ENCODE results near the gene SLC4A2. TPM values are rescaled to one million over a fixed set of nuclear protein-coding genes. Genes with fewer than 3 reads are reported as not detected.

The SLC4A2 gene
- total and polyA plus RNA-seq, 7 experiments from 2014 or later = 7.9 to 125 (median 57.2) TPM

- no peaks in the 10 kb centered on the region for H3K9me3 ChIP-seq (ENCODE audit: control insufficient read depth in 2 of 3, low read length in 3 of 3)
- peak within 1 kb of the TSS; percentile 68 for H3K4me3 ChIP-seq (ENCODE audit: low read length)
- H3K36me3 Mint-ChIP-seq = peaks cover 0 to 1% (median 0%) of the 10 kb centered on the region in 5 donors
- no peaks in the 10 kb centered on the region for H3K27me3 ChIP-seq (ENCODE audit: control insufficient read depth in 2 of 2, insufficient read depth in 2 of 2, low read length in 2 of 2)
- H3K4me3 Mint-ChIP-seq = peak within 1 kb of the TSS; percentile 87 to 97 (median 92)
- H3K27me3 Mint-ChIP-seq = peaks cover 0 to 14% (median 0%) of the 10 kb centered on the region in 5 donors
- DNase-seq = peak; percentile 41 to 75 (median 50)
- peak; percentile 23 for ATAC-seq
- ChIA-PET CTCF (interaction anchor here (1.1 to 3.4 kb wide), 3 partner anchors 24 to 113 kb away, joined by 3 to 15 read pairs (median 4); partner anchors contain the start of genes CDK5 and SLC4A2), POLR2A (interaction anchor here (0.9 to 3.0 kb wide), 6 partner anchors 26 to 111 kb away, joined by 3 to 14 read pairs (median 3); partner anchors contain the start of gene SLC4A2)
- H3K27ac Mint-ChIP-seq = peak within 1 kb of the TSS; percentile 56 to 96 (median 87)
- peaks cover 0 to 3% (median 0%) of the 10 kb centered on the region in 11 donors for H3K9me3 Mint-ChIP-seq
- peaks cover 31 to 55% (median 41%) of the 10 kb centered on the region in 7 donors for H3K4me1 Mint-ChIP-seq
- intact Hi-C loops (cut with micrococcal nuclease) = loop anchor here (2.0 to 10.0 kb wide), 8 partner anchors 25 to 1941 kb away; partner anchors contain the start of genes KMT2C (in 1 of the 2), RHEB (in 1 of the 2), ZNF398 (in 1 of the 2) and ZNF862 (in 1 of the 2)
- H3K36me3 ChIP-seq (ENCODE audit: control insufficient read depth in 2 of 3, insufficient read depth in 3 of 3, low read length in 3 of 3) = no peaks in the 10 kb centered on the region
- peaks cover 36 to 41% of the 10 kb centered on the region in 2 donors for H3K4me1 ChIP-seq (ENCODE audit: control insufficient read depth in 2 of 2, insufficient read depth in 2 of 2, low read length in 2 of 2)
- H3K27ac ChIP-seq (ENCODE audit: low read depth, low read length) = peak within 1 kb of the TSS; percentile 68
Observed at GRCh38 chr7:151085691-151086620, 26.6 kb downstream of the SLC4A2 start, which contains the start of gene AGAP3. AGAP3 (plus strand) TSS chr7:151086475; CDS start chr7:151086742, 267 bp downstream.

GRCh38 chr7:151086802-151087244 lies 27.4 kb downstream of the SLC4A2 start:
- intact Hi-C loops (cut with micrococcal nuclease) = loop anchor here (1.0 to 10.0 kb wide), 10 partner anchors 24 to 1942 kb away; partner anchors contain the start of genes ABCF2 (in 1 of the 2), KMT2C (in 1 of the 2), RHEB (in 1 of the 2) and ZNF398 (in 1 of the 2)
- ATAC-seq = no peak

GRCh38 chr7:151087245-151088018 lies 28.0 kb downstream of the SLC4A2 start:
- Mint-ChIP-seq H3K27me3 (peaks cover 0 to 14% (median 0%) of the 10 kb centered on the region in 5 donors), H3K27ac (peak overlapping the region in 8 of 9 donors; percentile 42 to 90 (median 72)), H3K36me3 (peaks cover 0 to 1% (median 0%) of the 10 kb centered on the region in 5 donors), H3K4me1 (peaks cover 31 to 52% (median 45%) of the 10 kb centered on the region in 7 donors), H3K9me3 (peaks cover 0 to 3% (median 0%) of the 10 kb centered on the region in 11 donors), H3K4me3 (peak overlapping the region; percentile 82 to 92 (median 90))
- peak; percentile 7 for ATAC-seq
- Histone ChIP-seq H3K4me3 (ENCODE audit: low read length) (peak overlapping the region; percentile 68), H3K27ac (ENCODE audit: low read depth, low read length) (peak overlapping the region; percentile 68), H3K9me3 (ENCODE audit: control insufficient read depth in 2 of 3, low read length in 3 of 3) (no peaks in the 10 kb centered on the region), H3K4me1 (ENCODE audit: control insufficient read depth in 2 of 2, insufficient read depth in 2 of 2, low read length in 2 of 2) (peaks cover 24 to 32% of the 10 kb centered on the region in 2 donors), H3K27me3 (ENCODE audit: control insufficient read depth in 2 of 2, insufficient read depth in 2 of 2, low read length in 2 of 2) (no peaks in the 10 kb centered on the region), H3K36me3 (ENCODE audit: control insufficient read depth in 2 of 3, insufficient read depth in 3 of 3, low read length in 3 of 3) (no peaks in the 10 kb centered on the region)
- DNase-seq = peak in 6 of 9 donors; percentile 20 to 55 (median 35)
- ChIA-PET POLR2A (interaction anchor here (0.5 to 1.3 kb wide), 9 partner anchors 10 to 743 kb away, joined by 3 to 4 read pairs (median 3); no protein-coding TSS in a partner anchor), CTCF (interaction anchor here (1.1 to 1.3 kb wide), 3 partner anchors 13 to 51 kb away, joined by 3 to 4 read pairs (median 3); no protein-coding TSS in a partner anchor)
- intact Hi-C loops (cut with micrococcal nuclease) = loop anchor here (1.0 to 10.0 kb wide), 10 partner anchors 23 to 1943 kb away; partner anchors contain the start of genes ABCF2 (in 1 of the 2), KMT2C (in 1 of the 2), RHEB (in 1 of the 2) and ZNF398 (in 1 of the 2)

More at GRCh38 chr7:151086802-151087244, 27.4 kb downstream of the SLC4A2 start:
- Mint-ChIP-seq H3K9me3 (peaks cover 0 to 3% (median 0%) of the 10 kb centered on the region in 11 donors), H3K27me3 (peaks cover 0 to 14% (median 0%) of the 10 kb centered on the region in 5 donors), H3K4me3 (peak overlapping the region; percentile 82 to 92 (median 90)), H3K36me3 (peaks cover 0 to 1% (median 0%) of the 10 kb centered on the region in 5 donors), H3K27ac (peak overlapping the region in 8 of 9 donors; percentile 51 to 90 (median 86)), H3K4me1 (peaks cover 31 to 57% (median 45%) of the 10 kb centered on the region in 7 donors)
- Histone ChIP-seq H3K27ac (ENCODE audit: low read depth, low read length) (peak overlapping the region; percentile 68), H3K4me1 (ENCODE audit: control insufficient read depth in 2 of 2, insufficient read depth in 2 of 2, low read length in 2 of 2) (peaks cover 30 to 38% of the 10 kb centered on the region in 2 donors), H3K9me3 (ENCODE audit: control insufficient read depth in 2 of 3, low read length in 3 of 3) (no peaks in the 10 kb centered on the region), H3K36me3 (ENCODE audit: control insufficient read depth in 2 of 3, insufficient read depth in 3 of 3, low read length in 3 of 3) (no peaks in the 10 kb centered on the region), H3K4me3 (ENCODE audit: low read length) (peak overlapping the region; percentile 68), H3K27me3 (ENCODE audit: control insufficient read depth in 2 of 2, insufficient read depth in 2 of 2, low read length in 2 of 2) (no peaks in the 10 kb centered on the region)
- ChIA-PET POLR2A (interaction anchor here (0.6 to 1.3 kb wide), 3 partner anchors 61 to 743 kb away, joined by 3 to 4 read pairs (median 3); no protein-coding TSS in a partner anchor), CTCF (interaction anchor here (1.1 kb wide), 1 partner anchor 13 kb away, joined by 3 read pairs; no protein-coding TSS in a partner anchor)
- DNase-seq = peak in 6 of 9 donors; percentile 24 to 52 (median 36)

- H3K4me1 ChIP-seq (ENCODE audit: control insufficient read depth in 2 of 2, insufficient read depth in 2 of 2, low read length in 2 of 2) = peaks cover 19 to 26% of the 10 kb centered on the region in 2 donors
- Mint-ChIP-seq H3K27ac (peak overlapping the region in 6 of 9 donors; percentile 1 to 84 (median 44)), H3K4me1 (peaks cover 25 to 46% (median 39%) of the 10 kb centered on the region in 7 donors), H3K4me3 (peak overlapping the region; percentile 65 to 91 (median 74)), H3K36me3 (peaks cover 0 to 1% (median 0%) of the 10 kb centered on the region in 5 donors), H3K9me3 (peaks cover 0 to 3% (median 0%) of the 10 kb centered on the region in 11 donors), H3K27me3 (peaks cover 0 to 14% (median 0%) of the 10 kb centered on the region in 5 donors)
- CTCF ChIA-PET = interaction anchor here (1.0 to 1.3 kb wide), 4 partner anchors 14 to 52 kb away, joined by 3 to 4 read pairs (median 3); no protein-coding TSS in a partner anchor
- peak overlapping the region; percentile 68 for H3K27ac ChIP-seq (ENCODE audit: low read depth, low read length)
- no peaks in the 10 kb centered on the region for H3K36me3 ChIP-seq (ENCODE audit: control insufficient read depth in 2 of 3, insufficient read depth in 3 of 3, low read length in 3 of 3)
- ATAC-seq (no peak), DNase-seq (peak in 1 of 9 donors; percentile 19)
- H3K27me3 ChIP-seq (ENCODE audit: control insufficient read depth in 2 of 2, insufficient read depth in 2 of 2, low read length in 2 of 2) = no peaks in the 10 kb centered on the region
- peak overlapping the region; percentile 68 for H3K4me3 ChIP-seq (ENCODE audit: low read length)
- POLR2A ChIA-PET = interaction anchor here (0.5 to 1.3 kb wide), 10 partner anchors 11 to 137 kb away, joined by 3 to 4 read pairs (median 3); no protein-coding TSS in a partner anchor
- no peaks in the 10 kb centered on the region for H3K9me3 ChIP-seq (ENCODE audit: control insufficient read depth in 2 of 3, low read length in 3 of 3)
- intact Hi-C loops (cut with micrococcal nuclease) = loop anchor here (10.0 kb wide), 6 partner anchors 427 to 1943 kb away; partner anchors contain the start of genes KMT2C (in 1 of the 2), RHEB (in 1 of the 2), ZNF398 (in 1 of the 2) and ZNF862 (in 1 of the 2)
Observed at GRCh38 chr7:151088019-151088855, 28.8 kb downstream of the SLC4A2 start.

Measured in naive thymus-derived CD4-positive, alpha-beta T cell (primary cell).